ENCODE results near the gene GFPT2.

Gene GFPT2

DNA sequence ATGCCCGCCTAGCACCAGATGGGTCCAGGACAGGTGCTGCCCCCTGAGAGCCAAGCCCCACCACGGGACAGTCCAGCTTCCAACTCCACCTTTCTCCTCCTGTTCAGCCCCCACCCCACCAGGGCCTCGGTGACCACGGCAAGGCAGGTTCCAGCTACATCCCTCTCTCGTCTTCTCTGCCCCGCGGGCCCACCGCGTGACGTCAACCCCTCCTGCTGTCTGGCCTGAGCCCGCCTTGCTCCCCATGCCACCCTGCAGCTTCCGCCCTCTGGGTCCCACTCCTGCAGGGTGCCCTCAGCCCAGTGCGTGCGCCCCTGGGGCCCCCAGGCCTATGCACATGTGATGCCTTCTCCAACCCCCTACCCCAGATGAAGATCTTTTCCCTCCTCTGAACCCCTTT lies 6.8 kb downstream of the GFPT2 start:
- H3K9me3 Mint-ChIP-seq: no peaks in the 10 kb centered on the region
- H3K36me3 Mint-ChIP-seq: no peaks in the 10 kb centered on the region
- H3K27ac Mint-ChIP-seq: no peak overlapping the region
- ATAC-seq: no peak
- no peak overlapping the region for H3K4me3 Mint-ChIP-seq
- H3K4me1 Mint-ChIP-seq: peaks cover 20% of the 10 kb centered on the region
- DNase-seq (ENCODE audit: low spot score in 2 of 2): no peak

- ATAC-seq (no peak), DNase-seq (ENCODE audit: low spot score in 2 of 2) (no peak)
- no peak overlapping the region for H3K27ac Mint-ChIP-seq
- no peaks in the 10 kb centered on the region for H3K9me3 Mint-ChIP-seq
- peaks cover 20% of the 10 kb centered on the region for H3K4me1 Mint-ChIP-seq
- H3K4me3 Mint-ChIP-seq: no peak overlapping the region
- no peaks in the 10 kb centered on the region for H3K36me3 Mint-ChIP-seq
These were observed 7.4 kb downstream of the GFPT2 start for GRCh38 chr5:180345781-180346180.

DNA sequence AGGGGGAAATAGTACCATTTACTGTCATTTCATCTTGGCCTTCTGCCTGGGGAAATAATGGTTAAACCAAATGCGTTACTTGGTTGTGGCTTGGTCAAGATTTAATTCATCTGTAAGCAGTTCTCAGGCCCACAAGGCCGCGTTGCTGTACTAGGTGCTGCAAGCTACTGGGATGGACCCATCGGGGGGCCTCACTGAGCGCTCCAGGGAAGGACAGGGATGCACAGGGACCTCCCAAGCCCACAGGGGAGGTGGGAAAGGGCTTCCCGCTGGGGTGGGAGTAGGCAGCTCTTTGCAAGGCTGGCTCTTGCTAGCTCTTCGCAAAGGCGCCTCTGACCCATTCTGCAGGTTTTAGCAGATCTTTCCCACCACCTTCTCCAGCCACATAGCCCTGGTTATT lies 8.0 kb downstream of the GFPT2 start:
- no peaks in the 10 kb centered on the region for H3K36me3 Mint-ChIP-seq
- no peak overlapping the region for H3K4me3 Mint-ChIP-seq
- ATAC-seq (no peak), DNase-seq (ENCODE audit: low spot score in 2 of 2) (no peak)
- H3K27ac Mint-ChIP-seq: no peak overlapping the region
- H3K4me1 Mint-ChIP-seq: peaks cover 20% of the 10 kb centered on the region
- H3K9me3 Mint-ChIP-seq: no peaks in the 10 kb centered on the region

- ATAC-seq (no peak), DNase-seq (ENCODE audit: low spot score in 2 of 2) (no peak)
- no peaks in the 10 kb centered on the region for H3K36me3 Mint-ChIP-seq
- H3K4me1 Mint-ChIP-seq: peaks cover 22% of the 10 kb centered on the region
- H3K9me3 Mint-ChIP-seq: no peaks in the 10 kb centered on the region
- H3K4me3 Mint-ChIP-seq: no peak overlapping the region
- no peak overlapping the region for H3K27ac Mint-ChIP-seq
These were observed 8.5 kb downstream of the GFPT2 start for GRCh38 chr5:180344696-180344999.

DNA sequence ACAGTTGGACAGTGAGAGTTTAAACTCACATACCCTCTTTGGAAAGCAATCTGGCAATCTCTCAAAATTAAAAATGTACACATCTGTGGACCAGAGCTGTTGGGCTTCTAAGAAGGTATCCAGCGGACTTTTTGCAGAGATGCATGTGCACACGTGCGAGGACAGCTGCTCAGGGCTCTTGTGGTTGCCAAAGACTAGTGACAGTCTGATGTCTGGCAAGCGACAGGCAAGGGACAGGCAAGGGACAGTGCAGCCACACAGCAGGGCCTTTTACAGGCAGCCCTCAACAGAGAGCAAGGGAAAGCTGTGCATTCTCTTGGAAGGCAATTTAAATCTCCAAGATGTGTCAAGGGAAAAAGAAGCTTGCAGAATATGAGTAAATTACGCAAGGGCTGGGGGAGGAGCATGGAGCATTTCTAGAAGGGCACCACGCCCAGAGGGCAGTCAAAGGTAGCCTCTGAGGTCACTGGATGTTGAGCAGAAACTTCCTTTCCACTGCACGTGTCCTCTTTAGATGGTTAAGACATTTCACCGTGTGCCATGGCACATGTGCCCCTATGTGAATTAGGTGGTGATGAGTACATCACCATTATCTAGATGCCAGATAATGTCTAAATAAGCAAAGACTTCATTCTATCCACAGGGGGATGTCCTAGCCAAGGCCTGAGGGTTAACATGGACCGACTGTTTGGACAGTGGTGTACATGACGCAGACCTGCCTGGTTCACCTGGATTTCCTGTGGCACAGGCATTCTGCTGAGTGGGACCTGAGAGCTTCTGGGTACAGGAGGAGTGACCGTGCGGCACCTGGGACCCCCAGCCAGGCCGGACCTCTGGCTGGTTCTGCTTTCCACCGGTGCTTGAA lies 9.1 kb downstream of the GFPT2 start:
- Mint-ChIP-seq H3K4me3 (no peak overlapping the region), H3K36me3 (no peaks in the 10 kb centered on the region), H3K9me3 (no peaks in the 10 kb centered on the region), H3K27ac (no peak overlapping the region), H3K4me1 (peaks cover 26% of the 10 kb centered on the region)
- DNase-seq (ENCODE audit: low spot score in 2 of 2): no peak
- ATAC-seq: no peak

- H3K4me1 Mint-ChIP-seq: peaks cover 26% of the 10 kb centered on the region
- peak; percentile 35 for ATAC-seq
- H3K27ac Mint-ChIP-seq: no peak overlapping the region
These were observed 9.9 kb downstream of the GFPT2 start for GRCh38 chr5:180343110-180343830.

GRCh38 chr5:180341595-180341994 lies 11.5 kb downstream of the GFPT2 start:
- Mint-ChIP-seq H3K4me3 (no peak overlapping the region), H3K27ac (no peak overlapping the region), H3K9me3 (no peaks in the 10 kb centered on the region), H3K36me3 (no peaks in the 10 kb centered on the region), H3K4me1 (peaks cover 19% of the 10 kb centered on the region)
- DNase-seq (ENCODE audit: low spot score in 2 of 2) (no peak), ATAC-seq (no peak)

More at GRCh38 chr5:180343110-180343830, 9.9 kb downstream of the GFPT2 start:
- H3K4me3 Mint-ChIP-seq: no peak overlapping the region
- no peak for DNase-seq (ENCODE audit: low spot score in 2 of 2)
- no peaks in the 10 kb centered on the region for H3K36me3 Mint-ChIP-seq
- no peaks in the 10 kb centered on the region for H3K9me3 Mint-ChIP-seq

DNA sequence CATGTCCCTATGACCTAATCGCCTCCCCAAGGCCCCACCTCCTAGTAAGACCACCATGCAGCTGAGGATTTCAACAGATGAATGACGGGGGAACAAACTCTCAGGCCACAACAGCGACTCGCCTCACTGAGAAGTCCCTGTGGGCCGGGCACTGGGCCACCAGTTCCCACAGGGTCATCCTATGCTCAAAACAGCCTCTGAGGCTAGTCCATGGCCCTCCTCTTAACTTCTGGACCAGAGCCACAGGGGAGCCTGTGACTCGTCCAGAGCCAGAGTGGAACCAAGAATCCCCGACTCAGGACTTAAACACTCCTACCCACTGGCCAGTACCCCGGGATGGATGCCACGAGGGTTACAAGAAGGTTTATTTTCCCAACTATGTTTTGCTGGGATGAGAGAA lies 12.3 kb downstream of the GFPT2 start:
- Mint-ChIP-seq H3K36me3 (no peaks in the 10 kb centered on the region), H3K4me3 (no peak overlapping the region), H3K4me1 (peaks cover 16% of the 10 kb centered on the region), H3K9me3 (no peaks in the 10 kb centered on the region), H3K27ac (no peak overlapping the region)
- no peak for DNase-seq (ENCODE audit: low spot score in 2 of 2)
- no peak for ATAC-seq

DNA sequence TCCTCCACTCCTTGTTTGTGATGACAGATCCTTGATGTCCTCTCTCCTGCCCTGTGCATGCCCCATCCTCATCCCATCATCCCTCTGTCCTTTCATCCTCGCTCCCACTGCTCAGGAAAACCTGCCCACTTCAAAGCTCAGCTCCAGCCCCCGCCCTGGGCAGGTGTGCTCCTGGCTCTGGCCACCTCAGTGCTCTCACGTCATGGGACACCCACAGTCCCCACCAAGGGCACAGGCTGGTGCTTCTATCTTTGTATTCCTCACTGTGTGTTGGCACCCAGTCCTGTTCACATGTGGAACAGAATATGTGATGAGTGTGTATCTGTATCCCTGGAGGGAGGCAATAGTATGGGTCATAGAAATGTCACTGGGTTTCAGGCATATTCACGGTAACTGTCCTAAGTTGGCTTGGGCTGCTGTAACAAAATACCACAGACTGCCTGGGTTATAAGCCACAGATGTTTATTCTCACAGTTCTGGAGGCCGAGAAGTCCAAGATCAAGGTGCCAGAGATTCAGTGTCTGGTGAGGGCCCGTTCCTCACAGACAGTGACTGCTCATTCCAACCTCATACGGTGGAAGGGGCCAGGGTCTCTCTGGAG lies 13.5 kb downstream of the GFPT2 start:
- Mint-ChIP-seq H3K36me3 (no peaks in the 10 kb centered on the region), H3K27ac (peak overlapping the region; percentile 17), H3K4me3 (no peak overlapping the region), H3K4me1 (peaks cover 16% of the 10 kb centered on the region), H3K9me3 (no peaks in the 10 kb centered on the region)
- DNase-seq (ENCODE audit: low spot score in 2 of 2): no peak
- ATAC-seq: no peak

DNA sequence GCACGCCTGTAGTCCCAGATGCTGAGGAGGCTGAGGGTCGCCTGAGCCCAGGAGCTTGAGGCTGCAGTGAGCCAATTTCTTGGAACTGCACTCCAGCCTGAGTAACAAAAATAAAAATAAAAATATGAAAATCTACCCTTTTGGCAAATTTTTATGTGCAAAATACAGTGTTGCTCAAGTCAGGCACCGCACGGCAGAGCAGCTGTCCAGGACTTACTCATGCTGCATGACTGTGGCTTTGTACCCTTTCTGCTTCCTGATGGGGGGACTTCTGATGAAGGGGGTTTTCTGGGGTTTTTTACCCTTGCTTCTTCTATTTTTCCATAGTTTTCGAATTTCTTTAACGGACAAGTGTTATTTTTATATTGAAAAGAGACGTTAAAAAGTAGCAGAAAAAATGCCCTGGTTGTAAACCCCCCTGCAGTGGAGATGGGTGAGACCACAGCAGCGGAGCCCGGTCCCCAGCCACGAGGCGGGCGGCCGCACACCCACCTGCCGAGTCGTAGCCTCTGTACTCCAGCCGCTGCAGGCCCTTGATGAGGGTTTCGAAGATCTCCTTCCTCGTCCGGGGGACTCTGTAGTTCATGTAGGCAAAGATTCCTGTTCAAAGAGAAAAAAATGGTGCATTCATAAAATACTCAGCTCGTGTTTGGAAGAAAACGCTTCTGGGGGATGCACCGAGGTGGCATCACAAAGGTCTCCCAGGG lies 15.0 kb downstream of the GFPT2 start:
- Mint-ChIP-seq H3K9me3 (no peaks in the 10 kb centered on the region), H3K36me3 (no peaks in the 10 kb centered on the region), H3K27ac (no peak overlapping the region), H3K4me1 (peaks cover 7% of the 10 kb centered on the region), H3K4me3 (no peak overlapping the region)
- ATAC-seq (no peak), DNase-seq (ENCODE audit: low spot score in 2 of 2) (no peak)

DNA sequence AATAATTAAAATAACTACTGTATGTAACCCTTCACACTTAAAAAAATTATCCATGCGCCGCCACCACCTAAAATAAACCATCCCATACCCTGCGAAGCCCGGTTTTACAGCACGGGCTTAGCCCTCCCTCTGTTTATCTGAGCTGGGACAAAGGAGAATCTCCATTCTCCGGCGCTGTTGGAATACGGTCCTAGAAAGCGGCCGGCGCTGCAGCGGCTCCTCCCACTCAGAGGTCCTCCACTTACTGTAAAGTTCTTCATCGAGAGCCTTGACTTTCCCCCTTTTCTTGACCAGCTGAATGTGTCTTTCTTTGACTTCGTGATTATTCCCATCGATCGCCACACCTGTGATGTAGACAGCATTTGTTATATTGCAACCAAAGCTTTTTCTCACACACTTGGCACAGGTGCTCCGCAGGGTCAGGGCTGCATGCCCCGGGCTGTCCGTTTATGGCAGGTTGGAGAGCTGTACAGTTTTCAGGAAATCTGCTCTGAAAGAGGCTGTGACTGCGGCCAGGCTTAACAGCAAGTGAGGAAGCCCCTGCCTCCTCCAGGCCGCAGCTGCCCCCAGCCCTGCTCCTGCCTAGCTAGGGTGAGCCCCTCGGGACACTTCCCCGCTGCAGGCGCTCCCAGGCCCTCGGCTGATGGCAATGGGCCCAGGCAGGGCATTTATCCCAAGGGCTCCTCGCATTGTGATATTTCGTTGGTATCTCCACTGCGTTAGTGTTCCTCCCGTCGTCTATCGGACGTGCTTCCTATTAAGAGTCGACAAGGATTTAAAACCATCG lies 16.7 kb downstream of the GFPT2 start:
- peaks cover 6% of the 10 kb centered on the region for H3K4me1 Mint-ChIP-seq
- H3K27ac Mint-ChIP-seq: no peak overlapping the region
- DNase-seq (ENCODE audit: low spot score in 2 of 2) (no peak), ATAC-seq (no peak)
- H3K36me3 Mint-ChIP-seq: no peaks in the 10 kb centered on the region
- no peak overlapping the region for H3K4me3 Mint-ChIP-seq
- H3K9me3 Mint-ChIP-seq: no peaks in the 10 kb centered on the region

DNA sequence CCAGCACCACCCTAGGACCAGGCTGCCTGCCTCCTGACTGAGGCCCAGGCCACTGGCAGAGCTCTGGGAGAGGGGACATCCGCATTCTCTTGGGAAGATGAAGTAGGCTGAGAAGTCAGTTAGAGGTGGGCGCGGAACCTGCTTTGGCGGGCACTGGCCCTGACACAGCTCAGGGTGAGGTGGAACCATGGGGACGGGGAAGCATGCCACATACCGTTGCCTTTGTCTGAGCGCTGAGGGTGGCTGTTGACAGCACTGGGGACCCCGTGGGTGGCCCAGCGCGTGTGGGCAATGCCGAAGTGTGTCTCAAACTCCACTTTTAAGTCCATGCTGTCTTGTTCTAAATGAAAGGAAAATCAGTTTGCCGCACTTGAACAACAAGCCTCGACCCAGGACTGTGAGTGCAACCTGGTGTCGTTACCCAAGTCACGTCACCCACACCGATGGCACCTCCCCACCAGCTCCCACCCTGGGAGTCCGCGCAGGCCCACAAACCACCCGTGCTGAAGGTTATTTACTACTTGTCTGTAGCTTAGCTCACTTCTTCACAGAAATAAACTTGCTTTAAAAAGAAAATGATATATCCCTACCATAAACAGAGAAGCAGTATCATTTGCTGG lies 17.4 kb downstream of the GFPT2 start:
- no peak overlapping the region for H3K27ac Mint-ChIP-seq
- H3K4me1 Mint-ChIP-seq: peaks cover 6% of the 10 kb centered on the region
- no peak overlapping the region for H3K4me3 Mint-ChIP-seq
- DNase-seq (ENCODE audit: low spot score in 2 of 2): no peak
- no peaks in the 10 kb centered on the region for H3K36me3 Mint-ChIP-seq
- no peaks in the 10 kb centered on the region for H3K9me3 Mint-ChIP-seq
- no peak for ATAC-seq

- Mint-ChIP-seq H3K9me3 (no peaks in the 10 kb centered on the region), H3K4me1 (peaks cover 13% of the 10 kb centered on the region), H3K4me3 (no peak overlapping the region), H3K36me3 (no peaks in the 10 kb centered on the region), H3K27ac (no peak overlapping the region)
- no peak for DNase-seq (ENCODE audit: low spot score in 2 of 2)
- no peak for ATAC-seq
These were observed 18.2 kb downstream of the GFPT2 start for GRCh38 chr5:180334751-180335613.

DNA sequence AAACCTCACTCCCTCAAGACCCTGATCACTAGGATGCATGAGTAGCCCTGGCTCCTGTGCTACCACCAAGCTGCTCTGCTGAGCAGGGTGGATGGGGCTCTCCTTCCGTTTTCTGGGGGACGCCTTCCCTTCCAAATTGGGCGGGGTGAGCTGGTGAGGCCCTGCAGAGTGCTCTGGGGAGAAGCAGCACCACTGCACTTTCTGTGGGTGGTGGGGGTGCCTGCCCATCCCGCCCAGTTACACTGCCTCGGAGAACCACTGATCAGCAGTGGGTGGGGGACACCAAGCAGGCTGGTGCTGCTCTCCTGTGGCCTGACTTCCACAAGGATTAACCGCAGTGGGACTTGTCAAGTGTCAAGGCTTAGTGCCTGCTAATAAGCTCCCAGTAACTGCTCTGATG lies 19.0 kb downstream of the GFPT2 start:
- Mint-ChIP-seq H3K4me1 (peaks cover 10% of the 10 kb centered on the region), H3K36me3 (no peaks in the 10 kb centered on the region), H3K9me3 (no peaks in the 10 kb centered on the region), H3K4me3 (no peak overlapping the region), H3K27ac (no peak overlapping the region)
- DNase-seq (ENCODE audit: low spot score in 2 of 2) (no peak), ATAC-seq (no peak)
